ENCODE results near the gene C12orf50. TPM values are rescaled to one million over a fixed set of nuclear protein-coding genes. Genes with fewer than 3 reads are reported as not detected.

Gene C12orf50
- total RNA-seq, 1 donor, result under 0.01 TPM

GRCh38 chr12:87952223-87952622 is 77.0 kb downstream of the C12orf50 start:
- Histone ChIP-seq H3K4me3 (ENCODE audit: insufficient read depth, low read length) (no peak overlapping the region), H3K27ac (ENCODE audit: low read depth, low read length) (no peak overlapping the region), H3K36me3 (ENCODE audit: insufficient read depth, low read length) (no peaks in the 10 kb centered on the region), H4K20me1 (ENCODE audit: insufficient read depth, low read length) (no peaks in the 10 kb centered on the region), H3K9me3 (ENCODE audit: low read depth, low read length) (no peaks in the 10 kb centered on the region), H3K4me1 (ENCODE audit: insufficient read depth, low read length) (no peaks in the 10 kb centered on the region), H2AFZ (ENCODE audit: low read length) (no peak overlapping the region), H3K79me2 (ENCODE audit: insufficient read depth, low read length) (no peaks in the 10 kb centered on the region), H3K27me3 (ENCODE audit: insufficient read depth, low read length) (peaks cover 4% of the 10 kb centered on the region), H3K4me2 (ENCODE audit: insufficient read depth, low read length) (no peak overlapping the region)
- DNase-seq (ENCODE audit: insufficient read length, low spot score, missing footprints), result no peak
- TF ChIP-seq CTCF (IDR thresholded peaks at IDR 0.05; ENCODE audit: extremely low read depth, low read depth, low read length), result no peak

GRCh38 chr12:87943762-87944161 is 85.4 kb downstream of the C12orf50 start:
- Histone ChIP-seq H4K20me1 (ENCODE audit: insufficient read depth, low read length) (no peaks in the 10 kb centered on the region), H3K4me3 (ENCODE audit: insufficient read depth, low read length) (no peak overlapping the region), H3K4me2 (ENCODE audit: insufficient read depth, low read length) (no peak overlapping the region), H3K9me3 (ENCODE audit: low read depth, low read length) (no peaks in the 10 kb centered on the region), H3K36me3 (ENCODE audit: insufficient read depth, low read length) (no peaks in the 10 kb centered on the region), H3K27me3 (ENCODE audit: insufficient read depth, low read length) (no peaks in the 10 kb centered on the region), H3K4me1 (ENCODE audit: insufficient read depth, low read length) (no peaks in the 10 kb centered on the region), H2AFZ (ENCODE audit: low read length) (no peak overlapping the region), H3K27ac (ENCODE audit: low read depth, low read length) (no peak overlapping the region), H3K79me2 (ENCODE audit: insufficient read depth, low read length) (no peaks in the 10 kb centered on the region)
- no peak for TF ChIP-seq CTCF (IDR thresholded peaks at IDR 0.05; ENCODE audit: extremely low read depth, low read depth, low read length)
- peak; percentile 51 for DNase-seq (ENCODE audit: insufficient read length, low spot score, missing footprints)

GRCh38 chr12:87943023-87943422 is 86.2 kb downstream of the C12orf50 start:
- no peak for TF ChIP-seq CTCF (IDR thresholded peaks at IDR 0.05; ENCODE audit: extremely low read depth, low read depth, low read length)
- Histone ChIP-seq H3K79me2 (ENCODE audit: insufficient read depth, low read length) (no peaks in the 10 kb centered on the region), H3K4me1 (ENCODE audit: insufficient read depth, low read length) (no peaks in the 10 kb centered on the region), H4K20me1 (ENCODE audit: insufficient read depth, low read length) (no peaks in the 10 kb centered on the region), H3K4me2 (ENCODE audit: insufficient read depth, low read length) (no peak overlapping the region), H3K4me3 (ENCODE audit: insufficient read depth, low read length) (no peak overlapping the region), H3K27ac (ENCODE audit: low read depth, low read length) (no peak overlapping the region), H3K36me3 (ENCODE audit: insufficient read depth, low read length) (no peaks in the 10 kb centered on the region), H3K27me3 (ENCODE audit: insufficient read depth, low read length) (no peaks in the 10 kb centered on the region), H2AFZ (ENCODE audit: low read length) (no peak overlapping the region), H3K9me3 (ENCODE audit: low read depth, low read length) (no peaks in the 10 kb centered on the region)
- DNase-seq (ENCODE audit: insufficient read length, low spot score, missing footprints), result no peak

- no peaks in the 10 kb centered on the region for H3K79me2 ChIP-seq (ENCODE audit: insufficient read depth, low read length)
- H4K20me1 ChIP-seq (ENCODE audit: insufficient read depth, low read length), result no peaks in the 10 kb centered on the region
- no peak overlapping the region for H2AFZ ChIP-seq (ENCODE audit: low read length)
- H3K27me3 ChIP-seq (ENCODE audit: insufficient read depth, low read length), result no peaks in the 10 kb centered on the region
- H3K4me2 ChIP-seq (ENCODE audit: insufficient read depth, low read length), result no peak overlapping the region
- no peak for DNase-seq (ENCODE audit: insufficient read length, low spot score, missing footprints)
- H3K36me3 ChIP-seq (ENCODE audit: insufficient read depth, low read length), result no peaks in the 10 kb centered on the region
- no peaks in the 10 kb centered on the region for H3K4me1 ChIP-seq (ENCODE audit: insufficient read depth, low read length)
- H3K27ac ChIP-seq (ENCODE audit: low read depth, low read length), result no peak overlapping the region
- TF ChIP-seq CTCF (IDR thresholded peaks at IDR 0.05; ENCODE audit: extremely low read depth, low read depth, low read length), result no peak
- H3K9me3 ChIP-seq (ENCODE audit: low read depth, low read length), result no peaks in the 10 kb centered on the region
- no peak overlapping the region for H3K4me3 ChIP-seq (ENCODE audit: insufficient read depth, low read length)
Measured at GRCh38 chr12:87939182-87939581, 90.0 kb downstream of the C12orf50 start.
